LHCN-M2 (cell line): Measurements from ENCODE around the gene FOXL3. TPM values are rescaled to one million over a fixed set of nuclear protein-coding genes. Genes with fewer than 3 reads are reported as not detected.

Experiments
- DNase-seq: peaks from one replicate; pipeline ENCODE4 v3.0.0-alpha.2; 2012; ENCODE audit warnings: low read depth
- total RNA-seq: library from RNA; depleted of rRNA; stranded (reverse); fragments of >200 nt; gene quantifications from 2 replicates; pipeline ENCODE4 v1.2.3, GENCODE V29; 2014; rRNA removed

FOXL3 gene
- total RNA-seq, 1 experiment from 2014 or later, result not detected

DNA sequence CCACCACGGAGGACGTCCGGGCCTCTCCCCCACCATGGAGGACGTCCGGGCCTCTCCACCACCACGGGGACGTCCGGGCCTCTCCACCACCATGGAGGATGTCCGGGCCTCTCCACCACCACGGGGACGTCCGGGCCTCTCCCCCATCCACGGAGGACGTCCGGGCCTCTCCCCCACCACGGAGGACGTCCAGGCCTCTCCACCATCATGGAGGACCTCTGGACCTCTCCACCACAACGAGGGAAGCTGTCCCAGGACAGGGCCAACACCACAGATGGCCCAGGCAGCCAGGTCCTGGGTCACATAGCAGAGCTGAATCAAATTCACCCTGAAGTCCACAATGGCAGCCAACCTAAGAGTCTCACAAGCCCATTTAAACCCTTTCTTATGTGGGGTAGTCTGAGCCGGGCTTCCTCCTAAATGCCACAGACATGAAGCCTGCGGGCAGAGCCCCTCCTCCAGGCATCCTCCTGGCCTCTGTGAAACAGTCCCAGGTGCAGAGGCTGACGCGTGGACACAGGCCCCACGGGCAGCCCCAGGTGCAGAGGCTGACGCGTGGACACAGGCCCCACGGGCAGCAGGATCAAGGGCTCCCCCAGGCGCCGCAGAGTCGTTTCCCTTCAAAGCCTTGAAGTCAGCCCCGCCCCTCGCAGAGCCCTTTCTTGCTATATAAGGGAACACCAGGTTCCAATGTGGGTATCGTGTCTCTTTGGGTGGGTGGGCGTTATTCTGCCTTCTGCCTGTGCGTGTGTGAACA lies 47.0 kb downstream of the FOXL3 start:
- no peak for DNase-seq

DNA sequence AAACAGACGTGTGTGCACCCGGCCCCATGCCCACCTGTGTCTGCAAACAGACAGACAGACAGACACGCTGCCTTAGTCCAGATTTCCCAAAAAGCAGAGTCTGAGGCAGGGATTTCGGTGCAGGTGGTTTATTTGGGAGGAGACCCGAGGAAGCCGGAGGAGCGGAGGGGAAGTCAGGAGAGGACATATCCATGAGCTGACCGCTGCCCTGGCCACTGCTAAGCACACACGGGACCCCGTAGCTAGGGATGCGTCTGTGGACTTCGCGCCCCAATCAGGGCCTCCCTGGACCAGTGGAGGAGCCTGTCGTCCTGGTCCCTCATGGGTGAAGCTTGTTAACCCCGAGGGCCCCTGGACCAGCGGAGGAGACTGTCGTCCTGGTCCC lies 47.6 kb downstream of the FOXL3 start:
- no peak for DNase-seq

DNA sequence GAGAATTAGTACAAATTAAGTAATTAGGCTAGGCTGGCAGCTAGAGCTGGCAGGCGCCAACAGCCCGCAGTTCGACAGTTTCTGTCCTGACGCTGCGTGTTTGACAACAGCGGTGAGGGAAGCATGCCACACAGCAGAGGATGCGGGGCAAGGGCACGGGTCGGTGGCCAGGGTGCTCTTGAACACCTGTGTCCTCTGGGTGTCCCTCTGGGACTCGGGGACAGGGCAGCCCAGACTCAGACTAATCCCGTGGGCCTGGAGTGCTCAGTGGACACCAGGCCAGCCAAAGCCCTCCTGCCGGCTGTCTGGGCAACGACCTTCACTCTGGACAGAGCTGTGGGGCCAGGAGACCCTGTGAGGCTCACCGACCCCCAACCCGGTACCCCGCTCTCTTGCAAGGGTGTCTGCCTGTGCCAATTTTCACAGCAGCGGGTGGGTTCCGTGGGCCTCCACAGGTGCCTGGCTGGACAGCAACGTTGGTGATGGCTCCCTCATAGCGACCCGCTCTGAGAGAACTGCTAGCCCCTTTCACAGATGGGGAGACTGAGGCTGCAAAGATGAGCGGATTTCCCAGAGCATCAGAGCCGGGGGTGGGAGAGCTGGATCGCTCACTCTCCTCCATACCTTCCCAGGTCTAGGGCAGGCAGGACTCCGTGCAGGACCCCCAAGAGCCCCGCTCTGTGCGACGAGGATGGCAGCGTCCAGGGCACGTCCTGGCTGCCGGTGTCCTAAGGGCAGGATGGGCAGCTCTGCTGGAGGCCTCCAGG lies 48.5 kb downstream of the FOXL3 start:
- no peak for DNase-seq

DNA sequence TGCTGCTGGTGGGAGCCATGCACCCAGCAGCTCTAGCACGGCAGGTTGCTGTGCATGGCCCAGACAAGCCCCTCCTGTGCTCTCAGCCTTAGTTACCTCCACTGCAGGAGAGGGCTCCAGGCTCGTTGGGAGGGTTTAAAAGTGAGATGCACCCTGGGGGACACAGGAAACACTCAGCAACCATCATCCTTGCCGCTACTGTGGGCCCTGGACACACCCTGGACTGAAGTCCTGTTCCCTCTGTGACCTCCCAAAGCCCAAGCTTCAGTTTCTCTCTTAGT lies 49.0 kb downstream of the FOXL3 start:
- no peak for DNase-seq

DNA sequence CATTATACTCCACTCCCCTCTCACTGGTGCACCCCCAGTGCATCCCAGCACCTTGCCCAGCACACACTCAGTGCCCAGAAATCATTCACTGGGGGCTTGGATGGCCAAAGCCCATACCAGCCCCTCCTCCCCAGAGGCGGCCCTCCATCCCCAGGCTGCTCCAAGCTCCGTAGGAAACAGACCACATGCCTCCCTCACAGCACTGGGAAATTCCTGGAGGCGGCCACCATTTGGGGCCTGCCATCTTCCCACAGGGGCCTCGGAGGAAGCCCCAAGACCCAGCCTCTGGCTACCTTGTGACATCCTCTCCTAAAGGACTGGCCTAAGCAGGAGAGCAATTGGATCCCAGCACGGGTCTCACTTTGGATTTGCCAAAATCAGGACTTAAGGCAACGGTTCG lies 49.7 kb downstream of the FOXL3 start:
- no peak for DNase-seq

DNA sequence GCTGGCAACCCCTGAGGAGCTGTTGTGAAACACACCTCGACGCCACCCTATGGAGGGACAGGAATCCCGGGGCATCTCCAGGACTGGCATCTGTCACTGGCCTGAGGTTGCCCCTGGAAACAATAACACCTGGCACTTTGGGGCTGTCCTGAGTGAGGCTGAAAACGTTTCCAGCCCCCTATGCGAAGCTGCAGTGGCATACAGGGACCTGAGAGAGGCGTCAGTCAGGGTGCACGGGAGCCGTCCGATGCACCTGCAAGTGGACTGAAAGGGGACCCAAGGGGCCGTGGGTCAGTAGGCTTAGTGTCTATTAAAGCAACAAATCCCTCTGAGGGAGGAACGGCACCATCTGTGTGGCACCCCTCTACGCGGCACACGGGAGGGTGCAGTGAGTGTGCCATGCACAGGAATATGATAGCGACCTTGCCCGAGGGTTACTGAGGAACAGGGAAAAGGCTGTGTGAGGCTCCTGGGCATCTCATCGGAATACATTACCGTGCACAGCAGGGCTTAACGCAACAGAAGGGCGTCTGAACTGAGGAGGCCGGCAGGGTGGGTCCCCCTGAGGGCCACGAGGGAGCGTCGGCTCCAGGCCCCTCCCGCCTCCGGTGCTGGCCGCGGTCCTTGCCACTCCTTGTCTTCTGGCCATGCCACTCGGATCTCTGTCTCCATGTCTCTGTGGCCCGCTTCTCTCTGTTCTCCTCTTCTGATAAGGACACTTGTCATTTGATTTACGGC lies 50.4 kb downstream of the FOXL3 start:
- no peak for DNase-seq

Other genes starting within 250 kb of the FOXL3 start
- gene FAM20C, start 97.6 kb upstream of the FOXL3 start, total RNA-seq, result 20.8 and 36.4 TPM in 2 replicates
- gene PDGFA, start 229.7 kb downstream of the FOXL3 start, total RNA-seq, result 33.7 and 37.0 TPM in 2 replicates